GM19452 (cell line): ENCODE measurements around the gene EDRF1.

Experiments
- ATAC-seq: cut with Tn5 transposase; IDR thresholded peaks from one replicate; pipeline ENCODE4 v1.9.1; 2021; ENCODE audit not compliant: unreplicated experiment

EDRF1 gene

GRCh38 chr10:125785791-125786190 lies 66.3 kb downstream of the EDRF1 start:
- ATAC-seq: no peak

GRCh38 chr10:125788156-125789034 lies 68.9 kb downstream of the EDRF1 start:
- no peak for ATAC-seq

DNA sequence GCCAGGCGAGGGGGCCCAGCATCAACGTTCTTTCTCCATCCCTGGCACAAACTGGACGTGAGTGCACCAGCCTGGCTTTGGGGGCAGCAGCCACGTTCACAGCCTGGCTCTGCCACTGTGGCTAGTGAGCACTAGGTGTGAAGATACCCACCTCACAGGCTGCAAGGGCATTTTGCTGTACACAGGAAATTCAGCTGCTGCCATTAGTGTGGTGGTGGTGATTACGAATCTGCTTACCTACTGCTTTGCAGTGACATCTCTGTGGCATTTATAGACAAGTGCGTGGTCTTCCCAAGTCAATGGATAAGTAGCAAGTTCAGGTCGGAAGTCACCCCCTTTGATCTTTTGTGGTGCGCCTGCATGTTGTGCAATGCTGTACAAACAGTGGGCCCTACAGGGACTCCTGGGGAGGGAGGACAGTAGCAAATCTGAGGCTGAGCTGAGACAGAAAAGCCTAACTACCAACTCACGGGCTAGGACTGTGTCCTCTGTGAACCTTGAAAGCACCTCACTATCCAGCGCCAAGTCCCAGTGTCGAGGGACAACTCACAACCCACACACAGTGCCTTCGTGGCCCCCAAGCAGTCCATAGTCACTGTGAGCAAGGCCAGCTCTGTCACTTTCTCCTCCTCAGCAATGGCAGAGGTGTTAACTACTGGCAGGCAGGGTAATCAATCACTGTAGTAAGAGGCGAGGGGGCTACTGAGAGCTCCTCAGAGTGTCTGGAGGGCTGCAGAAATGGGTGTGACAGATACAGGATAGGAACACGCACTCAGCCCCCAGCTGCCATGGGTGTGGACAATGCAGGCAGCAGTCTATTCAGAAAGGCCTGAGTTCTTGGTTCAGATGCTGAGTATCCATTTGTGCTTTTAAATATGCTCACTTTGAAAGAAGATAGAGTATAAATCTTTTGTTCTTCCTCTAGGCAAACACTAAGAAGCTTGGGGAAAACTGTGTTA lies 73.1 kb downstream of the EDRF1 start:
- ATAC-seq: no peak

DNA sequence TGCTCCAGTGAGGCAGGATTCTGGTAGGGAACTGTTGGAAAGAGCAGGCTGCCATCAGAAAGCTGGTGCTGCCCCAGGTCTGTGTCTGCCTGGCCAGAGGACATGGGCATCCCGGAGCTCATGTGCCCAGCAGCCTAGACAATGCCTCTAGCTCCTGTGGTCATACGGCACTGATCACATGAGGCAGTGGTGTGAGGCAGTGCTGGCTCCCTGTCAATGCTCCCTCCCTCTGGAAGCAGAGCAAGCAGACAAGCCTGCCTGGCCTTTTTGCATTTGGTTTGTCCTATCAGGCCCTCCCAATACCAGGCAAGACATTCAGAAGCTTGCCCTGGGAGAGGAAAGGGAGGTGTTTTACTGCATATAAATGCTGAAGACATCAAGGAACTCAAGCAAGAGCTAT lies 75.6 kb downstream of the EDRF1 start:
- no peak for ATAC-seq

DNA sequence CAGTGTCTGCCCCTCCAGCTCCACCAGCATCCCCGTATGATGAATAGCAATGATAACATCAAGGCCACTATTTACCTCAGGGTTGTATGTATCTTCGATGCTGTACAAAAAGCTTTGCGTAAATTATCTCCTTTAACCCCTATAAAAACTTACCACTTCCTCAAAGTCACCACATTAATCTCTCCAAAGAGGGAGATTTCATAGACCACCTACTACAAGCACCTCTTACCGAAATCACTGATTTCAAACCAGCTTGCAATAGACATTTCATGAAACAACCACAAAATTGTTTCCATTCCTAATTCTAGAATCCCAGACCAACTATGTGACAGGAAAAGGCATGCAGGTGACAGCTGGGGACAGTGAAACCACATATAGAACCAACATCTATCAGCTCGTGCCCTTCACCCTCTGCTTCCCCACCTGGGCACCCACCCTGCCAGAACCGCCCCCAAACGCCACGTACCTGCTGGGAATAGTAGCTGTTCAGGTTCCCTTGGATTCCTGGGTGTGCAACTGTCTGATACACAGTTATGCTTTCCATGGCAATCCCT lies 76.2 kb downstream of the EDRF1 start:
- ATAC-seq: no peak

- ATAC-seq: no peak
Observed at GRCh38 chr10:125797424-125797823, 77.9 kb downstream of the EDRF1 start.

DNA sequence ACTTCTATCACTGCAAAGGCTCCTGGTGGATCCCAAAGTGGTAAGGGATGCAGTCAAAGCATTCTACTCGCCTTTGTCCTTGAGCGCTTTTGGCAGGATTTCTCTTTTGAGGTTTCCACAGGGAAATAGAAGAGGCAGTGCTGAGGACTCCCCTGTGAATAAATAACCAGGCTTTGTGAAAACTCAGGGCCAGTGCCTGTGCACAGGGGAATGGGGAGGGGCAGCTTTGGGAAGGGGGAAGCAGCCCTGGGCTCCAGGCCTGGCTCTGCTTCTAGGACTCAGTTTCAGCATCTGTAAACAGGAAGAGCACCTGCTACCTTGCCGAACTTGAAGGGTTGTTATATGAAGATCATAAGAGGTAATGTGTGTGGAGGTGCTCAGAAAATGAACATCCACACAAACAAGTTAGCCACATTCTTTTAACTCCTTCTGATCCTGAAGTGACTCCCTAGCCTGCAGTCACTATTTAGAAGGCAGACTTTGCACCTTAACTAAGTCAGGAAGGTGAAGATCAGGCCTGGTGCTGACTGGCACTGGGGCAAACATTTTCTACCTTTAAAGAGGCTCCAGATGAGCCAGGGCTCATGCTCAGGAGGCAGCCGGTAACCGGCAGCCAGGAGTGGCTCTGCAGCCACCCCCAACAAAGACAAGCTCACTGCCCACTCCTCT lies 78.6 kb downstream of the EDRF1 start:
- ATAC-seq: no peak

DNA sequence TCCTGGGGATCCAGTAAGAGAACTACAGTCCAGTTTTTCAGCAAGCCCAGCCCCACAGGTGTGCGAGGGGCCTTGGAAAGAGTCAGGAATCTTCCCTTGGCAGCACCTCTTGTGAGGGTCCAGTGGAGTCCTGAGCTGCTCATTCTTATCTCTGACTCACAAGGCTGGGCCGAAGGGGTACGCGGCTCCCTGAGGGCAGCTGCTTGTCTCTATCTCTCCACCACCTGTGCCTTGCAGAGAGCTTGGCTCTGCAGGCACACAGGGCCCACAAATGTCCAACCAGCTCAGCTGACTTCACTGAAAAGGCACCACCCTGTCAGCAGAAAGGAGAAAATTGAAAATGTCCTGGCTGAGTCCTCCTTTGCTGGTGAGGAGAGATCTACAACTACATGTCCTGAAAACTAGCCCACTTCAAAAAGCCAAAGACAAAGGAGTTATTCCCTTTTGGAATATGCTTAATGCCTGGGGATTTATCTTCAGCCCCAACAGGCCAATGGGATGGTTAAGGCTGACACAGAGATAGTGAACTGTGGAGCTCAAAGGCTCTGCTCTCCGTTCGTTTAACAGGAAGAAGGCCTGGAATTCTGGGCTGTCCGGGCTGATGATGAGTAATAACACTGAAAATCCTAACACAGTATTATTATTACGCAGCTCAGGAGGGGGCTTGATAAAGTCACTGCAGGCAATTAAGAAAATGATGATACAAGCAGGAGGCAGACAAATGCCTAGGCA lies 80.1 kb downstream of the EDRF1 start:
- ATAC-seq: no peak

GRCh38 chr10:125801574-125801973 lies 82.1 kb downstream of the EDRF1 start:
- no peak for ATAC-seq

GRCh38 chr10:125802131-125802530 lies 82.6 kb downstream of the EDRF1 start:
- ATAC-seq: no peak

DNA sequence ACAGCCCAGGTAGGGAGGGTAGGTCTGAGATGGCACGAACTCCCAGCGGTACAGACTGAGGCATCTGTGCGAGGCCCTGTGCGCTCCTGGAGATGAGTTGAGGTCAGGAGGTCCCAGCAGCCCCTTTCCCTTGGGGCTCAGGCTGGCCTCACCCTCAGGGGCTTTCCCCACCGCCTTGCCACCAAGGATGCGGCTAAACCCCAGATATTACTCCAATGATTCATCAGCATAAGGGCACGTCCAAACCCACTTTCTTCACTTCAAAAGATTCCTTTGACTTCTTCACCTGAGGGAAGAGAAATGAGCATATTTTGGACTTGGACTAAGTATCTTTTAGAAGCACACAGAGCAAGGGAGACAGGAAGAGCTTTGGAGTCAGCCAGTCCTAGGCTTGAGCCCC lies 83.2 kb downstream of the EDRF1 start:
- no peak for ATAC-seq

DNA sequence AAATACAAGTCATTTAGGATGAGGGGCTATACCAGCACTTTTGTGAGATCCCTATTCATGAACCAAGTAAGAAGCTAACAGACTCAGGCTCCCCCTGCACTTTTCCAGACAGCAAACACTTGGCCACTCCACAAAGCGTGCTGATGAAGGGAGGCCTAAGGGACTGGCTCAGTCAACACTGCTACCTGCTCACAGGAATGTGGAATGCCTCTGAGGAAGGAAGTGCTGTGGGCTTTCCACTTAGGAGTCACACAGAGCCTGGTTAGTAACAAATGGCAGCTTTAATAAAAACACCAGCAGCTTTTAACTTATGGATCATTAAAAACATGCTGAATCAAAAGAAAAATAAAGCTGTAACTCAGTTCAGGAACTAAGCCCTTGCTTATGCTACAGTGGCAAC lies 88.5 kb downstream of the EDRF1 start:
- no peak for ATAC-seq

DNA sequence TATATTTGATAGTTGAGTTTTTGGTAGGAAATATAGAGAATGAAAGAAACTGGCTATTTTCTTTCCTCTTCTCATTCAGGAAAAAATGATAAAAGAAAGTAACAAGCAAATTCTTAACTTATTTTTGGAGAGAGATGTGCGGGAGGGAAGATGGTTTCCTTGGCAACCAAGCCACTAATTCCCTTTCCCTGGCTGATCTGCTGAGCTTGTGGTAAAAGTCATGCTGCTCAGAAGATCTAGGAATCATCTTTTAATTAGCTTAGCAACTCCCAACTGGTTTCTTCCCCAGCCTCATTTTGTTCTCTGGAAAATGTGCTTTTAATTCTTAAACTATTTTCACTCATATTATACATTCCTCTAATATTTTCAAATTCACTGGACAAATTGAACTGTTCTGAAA lies 91.7 kb downstream of the EDRF1 start:
- ATAC-seq: no peak

GRCh38 chr10:125812128-125812750 lies 92.7 kb downstream of the EDRF1 start:
- ATAC-seq: no peak
